GM23248 (cell line): ENCODE results near the gene RASA3.

ENCODE experiments used
- EZH2 ChIP-seq: fragments of 200-600 bp; sonication (generic); IDR thresholded peaks from 2 replicates; pipeline ENCODE4 v1.6.1; 2018; ENCODE audit warnings: antibody characterized with exemption, mild to moderate bottlenecking; ENCODE audit not compliant: insufficient read depth, poor library complexity, severe bottlenecking
- EZH2phosphoT487 ChIP-seq: fragments of 200-600 bp; sonication (generic); IDR thresholded peaks from 2 replicates; pipeline ENCODE4 v1.6.1; 2018; ENCODE audit warnings: antibody characterized with exemption, moderate library complexity, mild to moderate bottlenecking, low read depth; ENCODE audit not compliant: insufficient read depth

DNA sequence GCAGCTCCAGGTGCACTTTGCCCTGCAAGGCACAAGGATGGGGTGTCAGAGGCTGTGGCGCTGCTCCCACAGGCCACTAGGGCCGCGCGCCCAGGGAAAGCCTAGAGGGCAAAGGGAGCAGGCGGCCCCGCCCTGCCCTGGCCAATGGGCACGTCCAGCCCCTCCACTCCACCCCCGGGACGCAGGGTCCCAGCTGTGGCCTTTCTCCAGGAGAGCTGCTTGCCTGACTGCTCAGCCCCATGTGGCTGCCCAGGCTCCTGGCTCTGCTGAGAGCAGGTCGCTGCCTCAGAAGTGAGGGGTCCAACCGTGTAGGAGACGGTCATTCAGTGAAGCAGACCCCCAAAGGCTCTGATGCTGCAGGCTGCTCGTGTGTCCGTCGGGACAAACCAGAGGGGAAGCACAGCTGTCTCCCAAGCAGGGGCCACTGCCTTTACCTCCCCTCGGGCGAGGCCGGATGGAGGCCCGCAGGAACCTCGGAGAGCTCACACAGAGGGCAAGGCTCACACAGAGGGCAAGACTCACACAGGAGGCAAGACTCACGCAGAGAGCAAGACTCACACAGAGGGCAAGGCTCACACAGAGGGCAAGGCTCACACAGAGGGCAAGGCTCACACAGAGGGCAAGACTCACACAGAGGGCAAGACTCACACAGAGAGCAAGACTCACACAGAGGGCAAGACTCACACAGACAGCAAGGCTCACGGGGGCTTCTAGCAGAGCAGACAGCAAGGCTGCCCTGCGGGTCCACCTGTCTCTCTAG is 102.4 kb downstream of the RASA3 start:
- TF ChIP-seq EZH2 (no peak), EZH2phosphoT487 (no peak)
